K562 (cell line): ENCODE data around the gene EIF4E1B. TPM values are rescaled to one million over a fixed set of nuclear protein-coding genes. Genes with fewer than 3 reads are reported as not detected.

Experiments
- BHLHE40 ChIP-seq: IDR thresholded peaks from 2 replicates; pipeline ENCODE4 v1.6.1; 2011; ENCODE audit warnings: low read length, improper control_type of control experiment
- HMGXB4 ChIP-seq: sonication (generic); formaldehyde crosslinking; IDR thresholded peaks from 2 replicates; pipeline ENCODE4 v1.8.1; 2023; ENCODE audit warnings: mild to moderate bottlenecking, missing genetic modification reagents
- JUNB ChIP-seq: fragments of 450-650 bp; formaldehyde crosslinking; conservative IDR thresholded peaks from 2 replicates; pipeline ENCODE4 v1.4.0; 2020; ENCODE audit warnings: mild to moderate bottlenecking
- ZBTB33 ChIP-seq: sonication (generic); formaldehyde crosslinking; IDR thresholded peaks from 2 replicates; pipeline ENCODE4 v1.8.1; 2023; ENCODE audit warnings: mild to moderate bottlenecking, missing genetic modification reagents
- polyA plus RNA-seq, 8 experiments: library from polyadenylated mRNA; depleted of rRNA in 4 of 8; stranded (reverse) in 5 of 8; unstranded in 3 of 8; fragments of >200 nt; fragmentation: Nextera tagmentation in 2 of 8; fragmentation: Illumina TruSeq in 1 of 8; extraction: Ambion mirVana in 2 of 8; extraction: Trizol in 1 of 8; gene quantifications; 2 replicates each; pipeline versions ENCODE4 v1.2.1 to v1.2.3, GENCODE V29; 2011 to 2014; ENCODE audit warnings: inconsistent platforms in 1 of 8, missing spikeins in 1 of 8
- total RNA-seq, 7 experiments: library from RNA; depleted of rRNA in 6 of 7; stranded (reverse); fragments of >200 nt in 6 of 7; fragmentation: Illumina TruSeq in 2 of 7; extraction: Trizol in 2 of 7; gene quantifications; 2 replicates each; pipeline versions ENCODE4 v1.2.1 to v1.2.3, GENCODE V29; 2011 to 2021; ENCODE audit warnings: low replicate concordance in 1 of 7
- TF ChIP-seq, protein P1 (sequence below): IDR thresholded peaks from 2 replicates; pipeline ENCODE4 v1.6.1; 2011; ENCODE audit warnings: borderline replicate concordance, low read depth, mild to moderate bottlenecking, moderate library complexity, low read length; ENCODE audit not compliant: insufficient read depth, poor library complexity, severe bottlenecking
- TF ChIP-seq, protein P2 (sequence below): fragments of 450-650 bp; IDR thresholded peaks from 2 replicates; pipeline ENCODE4 v1.6.1; 2016; ENCODE audit warnings: mild to moderate bottlenecking, moderate library complexity

Gene EIF4E1B
- total and polyA plus RNA-seq, 9 of the 15 experiments (the other 6 are each of a cell fraction or from before 2014, with no cell fraction given): not detected

DNA sequence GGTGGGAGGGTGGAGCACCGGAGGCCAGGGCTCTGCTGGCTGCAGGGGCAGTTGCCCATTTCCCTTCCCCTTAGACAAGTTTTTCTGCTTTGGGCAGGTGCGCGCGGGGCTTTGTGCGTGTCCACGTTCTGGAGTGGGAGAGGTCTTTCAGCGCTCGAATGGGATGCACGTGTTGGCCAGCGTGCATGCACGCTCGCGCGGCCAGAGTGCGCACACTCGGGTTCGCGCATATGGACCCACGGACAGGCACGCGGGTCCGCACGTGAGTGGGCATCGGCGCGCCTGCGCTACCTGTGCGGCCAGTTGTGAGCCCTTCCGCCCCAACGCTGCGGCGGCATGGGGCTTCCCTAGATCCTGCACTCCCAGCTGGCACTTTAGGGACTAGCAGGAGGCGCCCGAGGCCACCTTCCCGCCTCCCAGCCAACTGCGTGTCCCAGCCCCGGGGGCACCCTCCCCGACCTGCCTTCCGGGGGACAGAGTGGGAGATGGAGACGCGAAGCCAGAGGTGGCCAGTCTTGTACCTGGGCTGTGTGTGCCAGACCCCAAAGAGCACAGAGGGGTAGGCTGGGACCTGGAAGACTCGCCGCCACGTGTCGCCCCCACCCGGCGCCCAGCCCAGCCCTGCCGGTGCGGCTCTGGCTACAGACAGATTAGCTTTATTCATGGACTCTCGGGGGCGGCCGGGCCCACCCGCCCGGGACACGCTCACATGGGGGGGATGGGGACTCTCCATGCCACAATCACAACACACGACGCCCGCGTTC is 10.7 kb upstream of the EIF4E1B start (continued):
- TF ChIP-seq, protein P1, sequence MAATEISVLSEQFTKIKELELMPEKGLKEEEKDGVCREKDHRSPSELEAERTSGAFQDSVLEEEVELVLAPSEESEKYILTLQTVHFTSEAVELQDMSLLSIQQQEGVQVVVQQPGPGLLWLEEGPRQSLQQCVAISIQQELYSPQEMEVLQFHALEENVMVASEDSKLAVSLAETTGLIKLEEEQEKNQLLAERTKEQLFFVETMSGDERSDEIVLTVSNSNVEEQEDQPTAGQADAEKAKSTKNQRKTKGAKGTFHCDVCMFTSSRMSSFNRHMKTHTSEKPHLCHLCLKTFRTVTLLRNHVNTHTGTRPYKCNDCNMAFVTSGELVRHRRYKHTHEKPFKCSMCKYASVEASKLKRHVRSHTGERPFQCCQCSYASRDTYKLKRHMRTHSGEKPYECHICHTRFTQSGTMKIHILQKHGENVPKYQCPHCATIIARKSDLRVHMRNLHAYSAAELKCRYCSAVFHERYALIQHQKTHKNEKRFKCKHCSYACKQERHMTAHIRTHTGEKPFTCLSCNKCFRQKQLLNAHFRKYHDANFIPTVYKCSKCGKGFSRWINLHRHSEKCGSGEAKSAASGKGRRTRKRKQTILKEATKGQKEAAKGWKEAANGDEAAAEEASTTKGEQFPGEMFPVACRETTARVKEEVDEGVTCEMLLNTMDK: no peak
- TF ChIP-seq JUNB (CRISPR knock-in tag) (no peak), BHLHE40 (peak; percentile 8; the same call in 1 of the 2 replicates), ZBTB33 (CRISPR knock-in tag) (peak; percentile 77; the same call in 1 of the 2 replicates), HMGXB4 (CRISPR knock-in tag) (no peak)
- TF ChIP-seq, protein P2, sequence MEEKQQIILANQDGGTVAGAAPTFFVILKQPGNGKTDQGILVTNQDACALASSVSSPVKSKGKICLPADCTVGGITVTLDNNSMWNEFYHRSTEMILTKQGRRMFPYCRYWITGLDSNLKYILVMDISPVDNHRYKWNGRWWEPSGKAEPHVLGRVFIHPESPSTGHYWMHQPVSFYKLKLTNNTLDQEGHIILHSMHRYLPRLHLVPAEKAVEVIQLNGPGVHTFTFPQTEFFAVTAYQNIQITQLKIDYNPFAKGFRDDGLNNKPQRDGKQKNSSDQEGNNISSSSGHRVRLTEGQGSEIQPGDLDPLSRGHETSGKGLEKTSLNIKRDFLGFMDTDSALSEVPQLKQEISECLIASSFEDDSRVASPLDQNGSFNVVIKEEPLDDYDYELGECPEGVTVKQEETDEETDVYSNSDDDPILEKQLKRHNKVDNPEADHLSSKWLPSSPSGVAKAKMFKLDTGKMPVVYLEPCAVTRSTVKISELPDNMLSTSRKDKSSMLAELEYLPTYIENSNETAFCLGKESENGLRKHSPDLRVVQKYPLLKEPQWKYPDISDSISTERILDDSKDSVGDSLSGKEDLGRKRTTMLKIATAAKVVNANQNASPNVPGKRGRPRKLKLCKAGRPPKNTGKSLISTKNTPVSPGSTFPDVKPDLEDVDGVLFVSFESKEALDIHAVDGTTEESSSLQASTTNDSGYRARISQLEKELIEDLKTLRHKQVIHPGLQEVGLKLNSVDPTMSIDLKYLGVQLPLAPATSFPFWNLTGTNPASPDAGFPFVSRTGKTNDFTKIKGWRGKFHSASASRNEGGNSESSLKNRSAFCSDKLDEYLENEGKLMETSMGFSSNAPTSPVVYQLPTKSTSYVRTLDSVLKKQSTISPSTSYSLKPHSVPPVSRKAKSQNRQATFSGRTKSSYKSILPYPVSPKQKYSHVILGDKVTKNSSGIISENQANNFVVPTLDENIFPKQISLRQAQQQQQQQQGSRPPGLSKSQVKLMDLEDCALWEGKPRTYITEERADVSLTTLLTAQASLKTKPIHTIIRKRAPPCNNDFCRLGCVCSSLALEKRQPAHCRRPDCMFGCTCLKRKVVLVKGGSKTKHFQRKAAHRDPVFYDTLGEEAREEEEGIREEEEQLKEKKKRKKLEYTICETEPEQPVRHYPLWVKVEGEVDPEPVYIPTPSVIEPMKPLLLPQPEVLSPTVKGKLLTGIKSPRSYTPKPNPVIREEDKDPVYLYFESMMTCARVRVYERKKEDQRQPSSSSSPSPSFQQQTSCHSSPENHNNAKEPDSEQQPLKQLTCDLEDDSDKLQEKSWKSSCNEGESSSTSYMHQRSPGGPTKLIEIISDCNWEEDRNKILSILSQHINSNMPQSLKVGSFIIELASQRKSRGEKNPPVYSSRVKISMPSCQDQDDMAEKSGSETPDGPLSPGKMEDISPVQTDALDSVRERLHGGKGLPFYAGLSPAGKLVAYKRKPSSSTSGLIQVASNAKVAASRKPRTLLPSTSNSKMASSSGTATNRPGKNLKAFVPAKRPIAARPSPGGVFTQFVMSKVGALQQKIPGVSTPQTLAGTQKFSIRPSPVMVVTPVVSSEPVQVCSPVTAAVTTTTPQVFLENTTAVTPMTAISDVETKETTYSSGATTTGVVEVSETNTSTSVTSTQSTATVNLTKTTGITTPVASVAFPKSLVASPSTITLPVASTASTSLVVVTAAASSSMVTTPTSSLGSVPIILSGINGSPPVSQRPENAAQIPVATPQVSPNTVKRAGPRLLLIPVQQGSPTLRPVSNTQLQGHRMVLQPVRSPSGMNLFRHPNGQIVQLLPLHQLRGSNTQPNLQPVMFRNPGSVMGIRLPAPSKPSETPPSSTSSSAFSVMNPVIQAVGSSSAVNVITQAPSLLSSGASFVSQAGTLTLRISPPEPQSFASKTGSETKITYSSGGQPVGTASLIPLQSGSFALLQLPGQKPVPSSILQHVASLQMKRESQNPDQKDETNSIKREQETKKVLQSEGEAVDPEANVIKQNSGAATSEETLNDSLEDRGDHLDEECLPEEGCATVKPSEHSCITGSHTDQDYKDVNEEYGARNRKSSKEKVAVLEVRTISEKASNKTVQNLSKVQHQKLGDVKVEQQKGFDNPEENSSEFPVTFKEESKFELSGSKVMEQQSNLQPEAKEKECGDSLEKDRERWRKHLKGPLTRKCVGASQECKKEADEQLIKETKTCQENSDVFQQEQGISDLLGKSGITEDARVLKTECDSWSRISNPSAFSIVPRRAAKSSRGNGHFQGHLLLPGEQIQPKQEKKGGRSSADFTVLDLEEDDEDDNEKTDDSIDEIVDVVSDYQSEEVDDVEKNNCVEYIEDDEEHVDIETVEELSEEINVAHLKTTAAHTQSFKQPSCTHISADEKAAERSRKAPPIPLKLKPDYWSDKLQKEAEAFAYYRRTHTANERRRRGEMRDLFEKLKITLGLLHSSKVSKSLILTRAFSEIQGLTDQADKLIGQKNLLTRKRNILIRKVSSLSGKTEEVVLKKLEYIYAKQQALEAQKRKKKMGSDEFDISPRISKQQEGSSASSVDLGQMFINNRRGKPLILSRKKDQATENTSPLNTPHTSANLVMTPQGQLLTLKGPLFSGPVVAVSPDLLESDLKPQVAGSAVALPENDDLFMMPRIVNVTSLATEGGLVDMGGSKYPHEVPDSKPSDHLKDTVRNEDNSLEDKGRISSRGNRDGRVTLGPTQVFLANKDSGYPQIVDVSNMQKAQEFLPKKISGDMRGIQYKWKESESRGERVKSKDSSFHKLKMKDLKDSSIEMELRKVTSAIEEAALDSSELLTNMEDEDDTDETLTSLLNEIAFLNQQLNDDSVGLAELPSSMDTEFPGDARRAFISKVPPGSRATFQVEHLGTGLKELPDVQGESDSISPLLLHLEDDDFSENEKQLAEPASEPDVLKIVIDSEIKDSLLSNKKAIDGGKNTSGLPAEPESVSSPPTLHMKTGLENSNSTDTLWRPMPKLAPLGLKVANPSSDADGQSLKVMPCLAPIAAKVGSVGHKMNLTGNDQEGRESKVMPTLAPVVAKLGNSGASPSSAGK: peak; percentile 45
- TF ChIP-seq, all 486 proteins: peak for 20
